ENCODE results near the gene CERK. TPM values are rescaled to one million over a fixed set of nuclear protein-coding genes. Genes with fewer than 3 reads are reported as not detected.

CERK gene
- total RNA-seq, 5 donors from 2014 or later (not counting 1 experiment from before 2014, with no cell fraction given): 77.4 to 155 (median 125) TPM

DNA sequence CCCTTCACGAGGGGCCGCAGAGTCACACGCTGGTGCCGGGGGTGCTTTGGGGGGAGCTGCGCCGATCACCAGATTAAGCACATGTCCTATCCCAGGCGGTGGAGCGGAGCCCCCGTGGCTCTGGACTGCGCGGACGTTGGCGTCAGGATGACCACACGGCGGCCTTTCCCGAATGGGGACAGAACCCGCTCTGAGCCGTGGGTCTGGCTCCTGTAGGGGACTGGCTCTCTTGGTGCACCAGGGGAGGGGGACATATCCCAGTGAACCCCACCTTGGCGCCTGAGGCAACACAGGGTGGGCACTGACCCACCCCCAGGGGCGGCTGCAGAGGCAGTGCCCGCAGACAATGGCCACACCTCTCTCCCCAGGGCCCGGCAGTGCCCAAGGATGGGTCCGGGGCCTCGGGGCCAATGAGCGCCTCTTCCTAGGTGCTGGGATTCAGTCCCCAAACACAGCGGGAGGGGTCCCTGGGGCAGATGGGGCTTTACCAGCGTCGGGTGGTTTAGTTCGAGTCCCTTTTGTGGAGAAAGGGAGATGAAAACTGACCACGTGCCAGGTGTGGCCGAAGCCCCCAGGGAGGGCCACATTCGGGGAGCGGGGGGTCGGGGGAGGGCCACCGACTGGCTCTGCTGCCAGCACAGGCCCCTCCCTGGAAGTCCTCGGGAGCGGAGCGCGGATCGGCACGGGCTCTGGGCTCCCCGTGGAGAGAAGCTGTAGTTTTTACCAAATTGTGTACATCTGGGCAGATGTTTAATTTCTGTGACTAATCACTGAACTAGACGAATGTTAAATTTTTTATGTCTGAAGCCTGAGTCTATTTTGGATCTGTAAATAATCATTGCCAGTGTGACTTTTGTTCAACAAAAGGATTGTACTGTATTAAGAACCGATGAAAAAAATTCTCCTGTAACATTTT is 59.0 kb downstream of the CERK start:
- Mint-ChIP-seq H3K36me3 (no peaks in the 10 kb centered on the region), H3K27me3 (no peaks in the 10 kb centered on the region), H3K9me3 (no peaks in the 10 kb centered on the region), H3K4me1 (peaks cover 17 to 24% (median 18%) of the 10 kb centered on the region in 3 donors), H3K27ac (no peak overlapping the region), H3K4me3 (no peak overlapping the region)
- H3K27ac ChIP-seq (ENCODE audit: low read length): no peak overlapping the region
- peaks cover 1 to 30% of the 10 kb centered on the region in 2 experiments for H3K4me1 ChIP-seq (ENCODE audit: control insufficient read depth in 1 of 2, extremely low read depth in 1 of 2, insufficient read depth in 2 of 2, low read length in 2 of 2)
- no peak for DNase-seq
- H3K36me3 ChIP-seq (ENCODE audit: control insufficient read depth in 2 of 2, extremely low read depth in 1 of 2, insufficient read depth in 1 of 2, low read length in 1 of 2): peaks cover 0 to 28% of the 10 kb centered on the region in 2 donors
- H3K9me3 ChIP-seq: no peaks in the 10 kb centered on the region
- WGBS (ENCODE audit: insufficient coverage): 96% methylated on average over 23 of the region's 44 CpGs
- ChIA-PET POLR2A (no interaction called here), CTCF (no interaction called here)
- H3K27me3 ChIP-seq (replicated peaks in 1 of 2; ENCODE audit: control insufficient read depth in 2 of 2, extremely low read depth in 1 of 2, insufficient read depth in 2 of 2, low read length in 1 of 2): no peaks in the 10 kb centered on the region
- ATAC-seq (replicated peaks in 1 of 4): no peak
- no peak overlapping the region for H3K4me3 ChIP-seq (ENCODE audit: control insufficient read depth in 1 of 2, extremely low read depth in 1 of 2, low read length in 1 of 2)

DNA sequence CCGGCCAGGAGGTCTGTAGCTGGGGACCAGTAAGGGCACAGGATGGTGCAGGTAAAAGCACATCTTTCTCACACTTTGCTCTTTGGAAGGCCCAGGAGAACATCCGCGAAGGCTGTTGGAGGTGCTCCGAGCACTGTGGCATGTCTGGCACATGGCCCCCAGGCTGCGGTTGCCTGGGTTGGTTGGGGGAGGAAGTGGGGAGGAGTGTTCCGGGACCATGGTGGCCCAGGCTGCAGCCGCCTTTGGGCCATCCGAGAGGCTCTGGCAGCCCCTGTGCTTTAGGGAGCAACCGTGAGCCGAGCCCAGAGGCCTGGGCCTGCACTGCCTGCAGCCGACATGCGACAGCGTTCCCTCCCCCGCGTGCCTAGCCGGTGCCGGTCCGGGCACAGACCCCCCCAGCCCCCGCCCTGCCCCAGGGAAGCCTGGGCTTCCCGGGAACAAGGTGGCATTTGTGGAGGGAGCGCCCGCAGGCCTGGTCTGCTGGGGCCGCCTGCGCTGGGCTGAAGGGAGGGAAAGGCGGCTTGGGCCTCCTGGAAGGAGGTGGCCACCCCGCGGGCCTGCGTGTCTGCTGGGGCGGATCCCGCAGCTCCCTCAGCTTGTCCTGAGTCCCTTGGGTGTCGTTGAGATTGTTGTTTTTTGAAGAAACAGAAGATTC is 59.9 kb downstream of the CERK start:
- Mint-ChIP-seq H3K4me1 (peaks cover 25 to 29% (median 26%) of the 10 kb centered on the region in 3 donors), H3K27me3 (no peaks in the 10 kb centered on the region), H3K4me3 (no peak overlapping the region), H3K9me3 (no peaks in the 10 kb centered on the region), H3K36me3 (no peaks in the 10 kb centered on the region), H3K27ac (no peak overlapping the region)
- POLR2A ChIA-PET: no interaction called here
- DNase-seq (no peak), ATAC-seq (replicated peaks in 1 of 4) (no peak)
- H3K4me3 ChIP-seq (ENCODE audit: control insufficient read depth in 1 of 2, extremely low read depth in 1 of 2, low read length in 1 of 2): no peak overlapping the region
- H3K27me3 ChIP-seq (replicated peaks in 1 of 2; ENCODE audit: control insufficient read depth in 2 of 2, extremely low read depth in 1 of 2, insufficient read depth in 2 of 2, low read length in 1 of 2): no peaks in the 10 kb centered on the region
- H3K4me1 ChIP-seq (ENCODE audit: control insufficient read depth in 1 of 2, extremely low read depth in 1 of 2, insufficient read depth in 2 of 2, low read length in 2 of 2): peaks cover 7 to 39% of the 10 kb centered on the region in 2 experiments
- no peaks in the 10 kb centered on the region for H3K9me3 ChIP-seq
- CTCF ChIA-PET: no interaction called here
- no peak overlapping the region for H3K27ac ChIP-seq (ENCODE audit: low read length)
- 72% methylated on average over 11 of the region's 31 CpGs for WGBS (ENCODE audit: insufficient coverage)
- peaks cover 0 to 28% of the 10 kb centered on the region in 2 donors for H3K36me3 ChIP-seq (ENCODE audit: control insufficient read depth in 2 of 2, extremely low read depth in 1 of 2, insufficient read depth in 1 of 2, low read length in 1 of 2)

GRCh38 chr22:46677323-46678002 is 60.6 kb downstream of the CERK start:
- Histone ChIP-seq H3K9me3 (no peaks in the 10 kb centered on the region), H3K4me3 (ENCODE audit: control insufficient read depth in 1 of 2, extremely low read depth in 1 of 2, low read length in 1 of 2) (no peak overlapping the region), H3K36me3 (ENCODE audit: control insufficient read depth in 2 of 2, extremely low read depth in 1 of 2, insufficient read depth in 1 of 2, low read length in 1 of 2) (peaks cover 0 to 26% of the 10 kb centered on the region in 2 donors), H3K27ac (ENCODE audit: low read length) (no peak overlapping the region), H3K27me3 (replicated peaks in 1 of 2; ENCODE audit: control insufficient read depth in 2 of 2, extremely low read depth in 1 of 2, insufficient read depth in 2 of 2, low read length in 1 of 2) (no peaks in the 10 kb centered on the region), H3K4me1 (ENCODE audit: control insufficient read depth in 1 of 2, extremely low read depth in 1 of 2, insufficient read depth in 2 of 2, low read length in 2 of 2) (peaks cover 7 to 46% of the 10 kb centered on the region in 2 experiments)
- ChIA-PET CTCF (no interaction called here), POLR2A (no interaction called here)
- ATAC-seq (replicated peaks in 1 of 4) (no peak), DNase-seq (no peak)
- Mint-ChIP-seq H3K27ac (no peak overlapping the region), H3K36me3 (no peaks in the 10 kb centered on the region), H3K4me1 (peaks cover 30 to 34% (median 30%) of the 10 kb centered on the region in 3 donors), H3K4me3 (no peak overlapping the region), H3K9me3 (no peaks in the 10 kb centered on the region), H3K27me3 (no peaks in the 10 kb centered on the region)
- 96% methylated on average over 23 of the region's 28 CpGs for WGBS (ENCODE audit: insufficient coverage)

- H3K27me3 ChIP-seq (replicated peaks in 1 of 2; ENCODE audit: control insufficient read depth in 2 of 2, extremely low read depth in 1 of 2, insufficient read depth in 2 of 2, low read length in 1 of 2): no peaks in the 10 kb centered on the region
- DNase-seq (no peak), ATAC-seq (replicated peaks in 1 of 4) (no peak)
- no peaks in the 10 kb centered on the region for H3K9me3 ChIP-seq
- H3K27me3 Mint-ChIP-seq: no peaks in the 10 kb centered on the region
- CTCF ChIA-PET: no interaction called here
- H3K4me1 ChIP-seq (ENCODE audit: control insufficient read depth in 1 of 2, extremely low read depth in 1 of 2, insufficient read depth in 2 of 2, low read length in 2 of 2): peaks cover 7 to 47% of the 10 kb centered on the region in 2 experiments
- H3K27ac ChIP-seq (ENCODE audit: low read length): no peak overlapping the region
- peaks cover 0 to 21% of the 10 kb centered on the region in 2 donors for H3K36me3 ChIP-seq (ENCODE audit: control insufficient read depth in 2 of 2, extremely low read depth in 1 of 2, insufficient read depth in 1 of 2, low read length in 1 of 2)
- H3K27ac Mint-ChIP-seq: no peak overlapping the region
- peaks cover 30 to 34% (median 33%) of the 10 kb centered on the region in 3 donors for H3K4me1 Mint-ChIP-seq
- no peaks in the 10 kb centered on the region for H3K9me3 Mint-ChIP-seq
- H3K4me3 Mint-ChIP-seq: no peak overlapping the region
- no peak overlapping the region for H3K4me3 ChIP-seq (ENCODE audit: control insufficient read depth in 1 of 2, extremely low read depth in 1 of 2, low read length in 1 of 2)
- WGBS (ENCODE audit: insufficient coverage): 94% methylated on average over 10 of the region's 14 CpGs
- POLR2A ChIA-PET: no interaction called here
- no peaks in the 10 kb centered on the region for H3K36me3 Mint-ChIP-seq
These were observed 61.2 kb downstream of the CERK start for GRCh38 chr22:46676881-46677280.

- Histone ChIP-seq H3K9me3 (no peaks in the 10 kb centered on the region), H3K27me3 (replicated peaks in 1 of 2; ENCODE audit: control insufficient read depth in 2 of 2, extremely low read depth in 1 of 2, insufficient read depth in 2 of 2, low read length in 1 of 2) (no peaks in the 10 kb centered on the region), H3K27ac (ENCODE audit: low read length) (no peak overlapping the region), H3K36me3 (ENCODE audit: control insufficient read depth in 2 of 2, extremely low read depth in 1 of 2, insufficient read depth in 1 of 2, low read length in 1 of 2) (peaks cover 0 to 19% of the 10 kb centered on the region in 2 donors), H3K4me3 (ENCODE audit: control insufficient read depth in 1 of 2, extremely low read depth in 1 of 2, low read length in 1 of 2) (no peak overlapping the region), H3K4me1 (ENCODE audit: control insufficient read depth in 1 of 2, extremely low read depth in 1 of 2, insufficient read depth in 2 of 2, low read length in 2 of 2) (peaks cover 7 to 47% of the 10 kb centered on the region in 2 experiments)
- no peaks in the 10 kb centered on the region for H3K9me3 Mint-ChIP-seq
- CTCF ChIA-PET: no interaction called here
- no peaks in the 10 kb centered on the region for H3K27me3 Mint-ChIP-seq
- ATAC-seq (replicated peaks in 1 of 4) (no peak), DNase-seq (no peak)
- POLR2A ChIA-PET: no interaction called here
- WGBS (ENCODE audit: insufficient coverage): 86% methylated on average over 15 of the region's 15 CpGs
- no peaks in the 10 kb centered on the region for H3K36me3 Mint-ChIP-seq
- H3K4me1 Mint-ChIP-seq: peaks cover 30 to 34% (median 33%) of the 10 kb centered on the region in 3 donors
- peak overlapping the region in 1 of 2 donors; percentile 39 for H3K27ac Mint-ChIP-seq
- H3K4me3 Mint-ChIP-seq: no peak overlapping the region
These were observed 61.6 kb downstream of the CERK start for GRCh38 chr22:46676479-46676878.

GRCh38 chr22:46675938-46676337 is 62.1 kb downstream of the CERK start:
- no peaks in the 10 kb centered on the region for H3K27me3 Mint-ChIP-seq
- no peak for DNase-seq
- no peak overlapping the region for H3K27ac ChIP-seq (ENCODE audit: low read length)
- H3K9me3 ChIP-seq: no peaks in the 10 kb centered on the region
- no peaks in the 10 kb centered on the region for H3K9me3 Mint-ChIP-seq
- CTCF ChIA-PET: no interaction called here
- peaks cover under 1 to 19% of the 10 kb centered on the region in 2 donors for H3K36me3 ChIP-seq (ENCODE audit: control insufficient read depth in 2 of 2, extremely low read depth in 1 of 2, insufficient read depth in 1 of 2, low read length in 1 of 2)
- peak overlapping the region in 1 of 2 donors; percentile 39 for H3K27ac Mint-ChIP-seq
- POLR2A ChIA-PET: no interaction called here
- no peak for ATAC-seq (replicated peaks in 1 of 4)
- 86% methylated on average over 14 of the region's 16 CpGs for WGBS (ENCODE audit: insufficient coverage)
- H3K4me1 ChIP-seq (ENCODE audit: control insufficient read depth in 1 of 2, extremely low read depth in 1 of 2, insufficient read depth in 2 of 2, low read length in 2 of 2): peaks cover 7 to 45% of the 10 kb centered on the region in 2 experiments
- peaks cover 30 to 34% (median 33%) of the 10 kb centered on the region in 3 donors for H3K4me1 Mint-ChIP-seq
- no peaks in the 10 kb centered on the region for H3K27me3 ChIP-seq (replicated peaks in 1 of 2; ENCODE audit: control insufficient read depth in 2 of 2, extremely low read depth in 1 of 2, insufficient read depth in 2 of 2, low read length in 1 of 2)
- H3K4me3 ChIP-seq (ENCODE audit: control insufficient read depth in 1 of 2, extremely low read depth in 1 of 2, low read length in 1 of 2): no peak overlapping the region
- H3K4me3 Mint-ChIP-seq: peak overlapping the region in 1 of 3 donors; percentile 82
- H3K36me3 Mint-ChIP-seq: no peaks in the 10 kb centered on the region
